ENCODE data around the gene SNX13.
"Not testable (repeated sequence)": the region's sequence is repeated elsewhere in the genome, so short reads cannot be mapped to it uniquely, and the experiment has no call there.

The SNX13 gene

GRCh38 chr7:17848516-17848915 lies 91.8 kb downstream of the SNX13 start:
- DNase-seq (ENCODE audit: low read depth), result no peak

DNA sequence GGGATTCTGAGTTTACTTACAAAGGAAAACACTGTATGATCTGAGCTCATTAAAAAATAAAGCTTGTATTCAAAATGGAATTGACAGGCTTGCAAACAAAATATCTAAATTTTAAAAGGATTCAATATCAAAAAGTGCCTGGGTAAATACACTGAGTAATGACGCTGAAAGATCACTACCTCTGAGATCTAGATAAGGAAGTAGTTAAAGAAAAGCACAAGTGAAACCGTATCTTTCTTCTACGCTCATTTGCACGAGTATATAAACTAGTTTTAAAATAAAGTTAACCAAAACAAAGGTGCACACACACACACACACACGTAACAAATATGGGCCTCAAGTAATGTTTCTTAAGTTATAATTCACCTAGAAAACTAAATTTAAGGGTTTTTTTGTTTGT lies 93.4 kb downstream of the SNX13 start:
- no peak for DNase-seq (ENCODE audit: low read depth)

- no peak for DNase-seq (ENCODE audit: low read depth)
These were observed 95.1 kb downstream of the SNX13 start for GRCh38 chr7:17845197-17845547.

GRCh38 chr7:17844514-17845196 lies 95.6 kb downstream of the SNX13 start:
- DNase-seq (ENCODE audit: low read depth), result peak; percentile 34

GRCh38 chr7:17844022-17844421 lies 96.3 kb downstream of the SNX13 start:
- no peak for DNase-seq (ENCODE audit: low read depth)

- no peak for DNase-seq (ENCODE audit: low read depth)
These were observed 97.3 kb downstream of the SNX13 start for GRCh38 chr7:17843041-17843440.

GRCh38 chr7:17832820-17833355 lies 107.4 kb downstream of the SNX13 start:
- DNase-seq (ENCODE audit: low read depth), result no peak

DNA sequence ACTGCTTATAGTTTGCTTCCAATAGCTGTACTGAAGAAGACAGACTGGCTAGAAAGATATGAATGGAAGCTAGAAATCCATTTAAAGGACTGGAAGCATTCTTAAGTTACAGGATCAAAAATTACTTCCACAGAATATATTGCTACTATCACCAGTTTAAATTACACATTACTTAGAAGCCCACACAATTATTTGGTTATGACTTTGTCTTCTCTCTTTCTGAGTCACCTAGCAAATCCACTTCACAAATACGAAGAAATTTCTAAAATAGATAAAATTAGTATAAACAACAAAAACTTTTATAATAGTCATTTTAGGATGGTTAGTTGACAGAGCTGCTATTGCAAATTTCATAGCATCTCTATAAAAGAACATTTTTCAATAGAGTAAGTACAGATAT lies 108.1 kb downstream of the SNX13 start:
- no peak for DNase-seq (ENCODE audit: low read depth)

DNA sequence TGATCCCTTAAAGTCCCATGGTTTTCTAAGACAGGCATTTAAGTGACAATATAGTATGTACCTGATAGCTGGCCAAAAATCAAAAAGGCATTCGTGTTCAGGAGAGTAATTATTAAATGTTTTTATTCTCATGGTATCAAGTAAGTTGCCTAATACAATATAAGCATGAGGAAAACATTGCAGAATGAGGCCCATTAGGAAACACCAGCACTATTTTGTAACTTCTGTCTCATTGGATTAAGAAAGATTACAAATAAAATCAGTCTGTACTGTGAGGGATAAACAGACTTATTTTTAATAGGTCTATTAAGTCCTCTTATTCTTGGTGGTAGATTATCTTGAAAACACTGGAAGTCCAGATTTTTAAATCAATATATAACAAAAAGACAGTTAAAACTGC lies 110.1 kb downstream of the SNX13 start:
- DNase-seq (ENCODE audit: low read depth), result no peak

DNA sequence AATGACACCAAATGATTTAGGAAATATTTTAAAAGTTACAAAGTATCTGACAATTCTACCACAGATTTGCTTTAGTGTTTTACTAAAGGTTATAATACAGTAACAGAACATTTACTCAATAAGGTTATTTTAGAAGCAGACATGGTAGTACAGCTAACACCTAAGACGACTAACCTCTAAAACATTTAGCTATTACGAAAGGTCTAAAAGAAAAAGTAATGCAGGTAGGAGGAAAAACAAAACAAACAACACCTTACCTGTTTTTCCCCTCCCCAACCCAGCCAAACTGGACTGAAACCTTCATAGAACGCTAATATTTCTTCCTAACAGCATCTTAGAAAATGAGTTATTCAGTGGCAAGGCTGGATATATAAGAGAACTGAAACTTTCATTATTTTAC lies 111.3 kb downstream of the SNX13 start:
- DNase-seq (ENCODE audit: low read depth), result no peak

- DNase-seq (ENCODE audit: low read depth), result no peak
These were observed 117.6 kb downstream of the SNX13 start for GRCh38 chr7:17822547-17823173.

DNA sequence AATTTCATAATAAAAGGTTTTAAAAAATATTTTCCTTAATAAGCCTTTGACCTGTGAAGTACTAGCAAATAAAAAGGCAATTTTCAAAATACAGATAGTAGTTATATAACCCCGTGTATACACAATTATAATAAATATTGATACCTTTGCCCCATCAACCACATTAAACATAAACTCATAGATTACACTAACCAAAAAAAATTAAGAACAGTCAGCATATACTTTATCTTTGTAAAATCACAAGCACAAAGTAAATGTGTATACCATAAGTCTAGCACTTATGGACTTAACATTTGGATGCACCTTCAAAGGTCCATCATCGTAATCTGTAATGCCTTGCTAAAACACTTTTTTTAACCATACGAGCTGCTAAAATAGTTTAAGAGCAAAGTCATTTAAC lies 123.4 kb downstream of the SNX13 start:
- no peak for DNase-seq (ENCODE audit: low read depth)

DNA sequence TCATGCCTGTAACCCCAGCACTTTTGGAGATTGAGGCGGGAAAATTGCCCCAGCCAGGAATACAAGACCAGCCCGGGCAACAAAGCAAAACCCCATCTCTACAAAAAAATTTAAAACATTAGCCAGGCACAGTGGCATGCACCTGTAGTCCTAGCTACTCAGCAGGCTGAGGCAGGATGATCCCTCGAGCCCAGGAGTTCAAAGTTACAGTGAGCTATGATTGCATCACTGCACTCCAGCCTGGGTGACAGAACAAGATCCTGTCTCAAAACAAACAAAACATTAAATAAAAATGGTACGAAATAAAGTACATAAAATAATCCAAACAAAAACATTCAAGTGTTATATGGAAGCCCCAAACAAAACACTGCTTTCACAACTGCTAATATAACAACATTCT lies 125.0 kb downstream of the SNX13 start:
- DNase-seq (ENCODE audit: low read depth), result no peak

GRCh38 chr7:17814058-17814457 lies 126.2 kb downstream of the SNX13 start:
- no peak for DNase-seq (ENCODE audit: low read depth)

DNA sequence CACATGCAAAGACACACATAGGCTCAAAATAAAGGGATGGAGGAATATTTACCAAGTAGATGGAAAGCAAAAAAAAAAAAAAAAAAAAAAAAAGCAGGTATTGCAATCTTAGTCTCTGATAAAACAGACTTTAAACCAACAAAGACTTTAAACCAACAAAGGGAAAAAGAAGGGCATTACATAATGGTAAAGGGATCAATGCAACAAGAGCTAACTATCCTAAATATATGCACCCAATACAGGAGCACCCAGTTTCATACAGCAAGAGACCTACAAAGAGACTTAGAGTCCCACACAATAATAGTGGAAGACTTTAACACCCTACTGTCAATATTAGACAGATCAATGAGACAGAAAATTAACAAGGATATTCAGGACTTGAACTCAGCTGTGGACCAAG lies 131.1 kb downstream of the SNX13 start:
- DNase-seq (ENCODE audit: low read depth), result not testable (repeated sequence)

DNA sequence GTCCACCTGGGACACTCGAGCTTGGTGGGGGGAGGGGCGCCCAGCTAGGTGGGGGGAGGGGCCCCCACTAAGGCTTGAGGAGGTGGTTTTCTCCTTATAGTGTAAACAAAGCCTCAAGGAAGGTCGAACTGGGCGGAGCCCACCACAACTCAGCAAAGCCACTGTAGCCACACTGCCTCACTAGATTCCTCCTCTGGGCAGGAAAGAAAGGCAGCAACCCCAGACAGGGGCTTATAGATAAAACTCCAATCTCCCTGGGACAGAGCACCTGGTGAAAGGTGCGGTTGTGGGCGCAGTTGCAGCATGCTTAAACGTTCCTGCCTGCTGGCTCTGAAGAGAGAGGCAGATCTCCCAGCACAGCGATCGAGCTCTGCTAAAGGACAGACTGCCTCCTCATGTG lies 133.1 kb downstream of the SNX13 start:
- no peak for DNase-seq (ENCODE audit: low read depth)

DNA sequence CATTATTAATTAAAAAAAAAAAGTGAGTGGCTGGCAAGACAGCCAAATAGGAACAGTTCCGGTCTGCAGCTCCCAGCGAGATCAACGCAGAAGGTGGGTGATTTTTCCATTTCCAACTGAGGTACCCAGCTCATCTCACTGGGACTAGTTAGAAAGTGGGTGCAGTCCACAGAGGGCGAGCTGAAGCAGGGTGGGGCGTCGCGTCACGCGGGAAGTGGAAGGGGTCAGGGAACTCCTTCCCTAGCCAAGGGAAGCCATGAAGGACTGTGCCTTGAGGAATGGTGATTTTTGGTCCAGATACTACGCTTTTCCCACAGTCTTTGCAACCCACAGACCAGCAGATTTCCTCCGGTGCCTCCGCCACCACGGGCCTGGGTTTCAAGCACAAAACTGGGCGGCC lies 133.7 kb downstream of the SNX13 start:
- no peak for DNase-seq (ENCODE audit: low read depth)

GRCh38 chr7:17802056-17802455 lies 138.2 kb downstream of the SNX13 start:
- DNase-seq (ENCODE audit: low read depth), result no peak

DNA sequence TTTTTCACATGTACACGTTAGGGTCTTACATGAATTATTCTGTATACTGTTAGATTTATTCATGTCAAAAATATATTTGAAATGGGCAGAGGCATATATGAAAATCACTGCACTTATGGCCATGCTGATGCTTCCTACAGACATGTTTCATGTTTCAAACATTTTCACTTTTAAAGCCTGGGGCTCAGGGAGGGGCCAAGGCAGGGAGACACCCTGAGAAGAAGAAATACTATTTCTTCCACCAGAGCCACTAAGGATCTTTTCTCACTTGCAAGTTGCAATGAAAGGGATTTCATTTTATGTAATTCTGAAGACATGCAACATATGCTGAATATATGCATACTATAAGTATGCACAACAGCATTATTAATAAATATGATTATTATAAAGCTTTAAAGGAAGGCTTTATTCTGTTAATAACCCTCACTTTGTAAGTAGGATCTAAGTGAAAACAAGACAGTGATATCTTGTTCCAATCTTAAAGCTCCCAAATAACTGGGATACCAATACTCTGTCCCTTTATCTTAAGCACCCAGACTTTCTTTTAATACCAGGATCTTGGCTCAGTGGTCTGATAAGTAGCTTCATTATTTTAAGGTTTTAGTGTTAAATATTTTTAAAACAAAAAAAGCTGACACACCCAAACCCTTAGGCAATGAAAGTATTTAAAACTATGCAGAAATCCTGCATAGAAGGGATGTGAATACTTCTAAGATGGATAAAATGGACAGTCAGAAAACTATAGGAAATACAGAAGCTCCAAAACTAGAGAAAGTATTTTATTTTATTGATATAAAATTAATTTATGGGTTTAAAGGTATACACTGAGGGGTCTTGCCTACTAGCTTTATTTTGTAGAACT lies 148.0 kb downstream of the SNX13 start:
- DNase-seq (ENCODE audit: low read depth), result no peak

DNA sequence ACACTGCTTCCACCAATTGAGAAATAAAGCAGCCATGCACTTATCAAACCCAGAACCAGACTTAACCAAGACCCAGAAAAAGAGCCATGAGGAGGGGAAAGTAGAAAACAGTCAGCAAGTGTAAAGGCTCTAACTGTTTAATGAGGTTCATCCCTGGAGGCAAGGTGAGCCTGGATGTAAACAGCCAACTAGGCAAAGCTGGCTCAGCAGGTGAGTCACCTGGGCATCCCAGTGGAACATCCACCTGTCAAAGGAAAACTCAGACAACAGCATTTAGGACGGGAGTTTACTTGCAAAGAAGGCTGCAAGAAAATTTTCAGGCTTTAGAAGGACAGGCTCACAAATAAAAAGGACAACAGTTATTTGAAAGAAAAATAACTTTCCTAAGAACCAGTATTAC lies 153.0 kb downstream of the SNX13 start:
- DNase-seq (ENCODE audit: low read depth), result no peak

- DNase-seq (ENCODE audit: low read depth), result no peak
These were observed 153.9 kb downstream of the SNX13 start for GRCh38 chr7:17786314-17786852.

GRCh38 chr7:17782216-17782549 lies 158.1 kb downstream of the SNX13 start:
- DNase-seq (ENCODE audit: low read depth), result no peak

Data from HS-5 (cell line).